Activated naive CD8-positive, alpha-beta T cell (primary cell): ENCODE results near the gene RBBP5.
A peak's percentile ranks its signal among the peaks of the same experiment; 100 is the strongest.

Source experiments
- H3K27ac Mint-ChIP-seq: one replicate; pipeline ENCODE4 v1.8.0; 2021; ENCODE audit warnings: mixed read lengths
- H3K27me3 Mint-ChIP-seq: one replicate; pipeline ENCODE4 v1.8.0; 2021; ENCODE audit warnings: mixed read lengths
- H3K36me3 Mint-ChIP-seq: one replicate; pipeline ENCODE4 v1.8.0; 2021; ENCODE audit warnings: mixed read lengths
- H3K4me1 Mint-ChIP-seq: one replicate; pipeline ENCODE4 v1.8.0; 2021; ENCODE audit warnings: low read depth, mixed read lengths
- H3K4me3 Mint-ChIP-seq: one replicate; pipeline ENCODE4 v1.8.0; 2021; ENCODE audit warnings: mild to moderate bottlenecking, mixed read lengths
- H3K9me3 Mint-ChIP-seq: one replicate; pipeline ENCODE4 v1.8.0; 2021; ENCODE audit warnings: low read depth, mixed read lengths

Gene RBBP5

GRCh38 chr1:205144046-205144720, 22.4 kb upstream of the RBBP5 start:
- H3K36me3 Mint-ChIP-seq, result peaks cover 3% of the 10 kb centered on the region
- no peak overlapping the region for H3K4me3 Mint-ChIP-seq
- no peak overlapping the region for H3K27ac Mint-ChIP-seq
- H3K4me1 Mint-ChIP-seq, result peaks cover 9% of the 10 kb centered on the region
- H3K27me3 Mint-ChIP-seq, result no peaks in the 10 kb centered on the region
- no peaks in the 10 kb centered on the region for H3K9me3 Mint-ChIP-seq

- Mint-ChIP-seq H3K4me3 (no peak overlapping the region), H3K27me3 (no peaks in the 10 kb centered on the region), H3K36me3 (peaks cover 2% of the 10 kb centered on the region), H3K9me3 (no peaks in the 10 kb centered on the region), H3K27ac (peak overlapping the region; percentile 31), H3K4me1 (peaks cover 9% of the 10 kb centered on the region)
Measured at GRCh38 chr1:205142102-205142469, 20.3 kb upstream of the RBBP5 start.

GRCh38 chr1:205141236-205142101, 19.7 kb upstream of the RBBP5 start:
- no peak overlapping the region for H3K4me3 Mint-ChIP-seq
- no peaks in the 10 kb centered on the region for H3K9me3 Mint-ChIP-seq
- H3K4me1 Mint-ChIP-seq, result peaks cover 9% of the 10 kb centered on the region
- H3K36me3 Mint-ChIP-seq, result peaks cover 2% of the 10 kb centered on the region
- no peaks in the 10 kb centered on the region for H3K27me3 Mint-ChIP-seq
- no peak overlapping the region for H3K27ac Mint-ChIP-seq

- Mint-ChIP-seq H3K36me3 (peaks cover 2% of the 10 kb centered on the region), H3K27ac (no peak overlapping the region), H3K4me1 (peaks cover 9% of the 10 kb centered on the region), H3K9me3 (no peaks in the 10 kb centered on the region), H3K27me3 (no peaks in the 10 kb centered on the region), H3K4me3 (no peak overlapping the region)
Measured at GRCh38 chr1:205140113-205140512, 18.3 kb upstream of the RBBP5 start.

- Mint-ChIP-seq H3K4me1 (peaks cover 9% of the 10 kb centered on the region), H3K4me3 (no peak overlapping the region), H3K27me3 (no peaks in the 10 kb centered on the region), H3K27ac (no peak overlapping the region), H3K36me3 (peaks cover 2% of the 10 kb centered on the region), H3K9me3 (no peaks in the 10 kb centered on the region)
Measured at GRCh38 chr1:205137901-205138300, 16.1 kb upstream of the RBBP5 start.

GRCh38 chr1:205133287-205133686, 11.5 kb upstream of the RBBP5 start:
- Mint-ChIP-seq H3K4me3 (no peak overlapping the region), H3K27ac (no peak overlapping the region), H3K36me3 (peaks cover 2% of the 10 kb centered on the region), H3K27me3 (no peaks in the 10 kb centered on the region), H3K4me1 (no peaks in the 10 kb centered on the region), H3K9me3 (no peaks in the 10 kb centered on the region)

- Mint-ChIP-seq H3K27ac (no peak overlapping the region), H3K27me3 (no peaks in the 10 kb centered on the region), H3K36me3 (no peaks in the 10 kb centered on the region), H3K4me3 (no peak overlapping the region), H3K4me1 (no peaks in the 10 kb centered on the region), H3K9me3 (no peaks in the 10 kb centered on the region)
Measured at GRCh38 chr1:205129447-205130029, 7.8 kb upstream of the RBBP5 start.

- Mint-ChIP-seq H3K27me3 (no peaks in the 10 kb centered on the region), H3K4me3 (no peak overlapping the region), H3K4me1 (peaks cover 4% of the 10 kb centered on the region), H3K36me3 (no peaks in the 10 kb centered on the region), H3K9me3 (no peaks in the 10 kb centered on the region), H3K27ac (no peak overlapping the region)
Measured at GRCh38 chr1:205128050-205128449, 6.3 kb upstream of the RBBP5 start.

GRCh38 chr1:205127646-205128045, 5.9 kb upstream of the RBBP5 start:
- Mint-ChIP-seq H3K4me3 (no peak overlapping the region), H3K27me3 (no peaks in the 10 kb centered on the region), H3K4me1 (peaks cover 8% of the 10 kb centered on the region), H3K36me3 (no peaks in the 10 kb centered on the region), H3K27ac (no peak overlapping the region), H3K9me3 (no peaks in the 10 kb centered on the region)

- H3K4me3 Mint-ChIP-seq, result no peak overlapping the region
- no peaks in the 10 kb centered on the region for H3K36me3 Mint-ChIP-seq
- H3K4me1 Mint-ChIP-seq, result peaks cover 30% of the 10 kb centered on the region
- no peak overlapping the region for H3K27ac Mint-ChIP-seq
- no peaks in the 10 kb centered on the region for H3K27me3 Mint-ChIP-seq
- H3K9me3 Mint-ChIP-seq, result no peaks in the 10 kb centered on the region
Measured at GRCh38 chr1:205124726-205125125, 2.9 kb upstream of the RBBP5 start.

GRCh38 chr1:205122489-205122882, 708 bp upstream of the RBBP5 start:
- peak overlapping the region; percentile 97 for H3K4me3 Mint-ChIP-seq
- peak overlapping the region; percentile 99 for H3K27ac Mint-ChIP-seq
- no peaks in the 10 kb centered on the region for H3K27me3 Mint-ChIP-seq
- H3K4me1 Mint-ChIP-seq, result peaks cover 43% of the 10 kb centered on the region
- H3K9me3 Mint-ChIP-seq, result no peaks in the 10 kb centered on the region
- no peaks in the 10 kb centered on the region for H3K36me3 Mint-ChIP-seq

- H3K4me1 Mint-ChIP-seq, result peaks cover 54% of the 10 kb centered on the region
- no peaks in the 10 kb centered on the region for H3K27me3 Mint-ChIP-seq
- H3K36me3 Mint-ChIP-seq, result no peaks in the 10 kb centered on the region
- H3K9me3 Mint-ChIP-seq, result no peaks in the 10 kb centered on the region
- peak overlapping the region; percentile 48 for H3K4me3 Mint-ChIP-seq
- H3K27ac Mint-ChIP-seq, result peak overlapping the region; percentile 61
Measured at GRCh38 chr1:205118752-205119151, 3.0 kb downstream of the RBBP5 start.

- Mint-ChIP-seq H3K9me3 (no peaks in the 10 kb centered on the region), H3K4me3 (no peak overlapping the region), H3K27ac (peak overlapping the region; percentile 81), H3K4me1 (peaks cover 22% of the 10 kb centered on the region), H3K27me3 (no peaks in the 10 kb centered on the region), H3K36me3 (peaks cover 7% of the 10 kb centered on the region)
Measured at GRCh38 chr1:205111354-205111753, 10.4 kb downstream of the RBBP5 start.

- Mint-ChIP-seq H3K27ac (no peak overlapping the region), H3K27me3 (no peaks in the 10 kb centered on the region), H3K9me3 (no peaks in the 10 kb centered on the region), H3K36me3 (peaks cover 10% of the 10 kb centered on the region), H3K4me3 (no peak overlapping the region), H3K4me1 (peaks cover 16% of the 10 kb centered on the region)
Measured at GRCh38 chr1:205109711-205110110, 12.1 kb downstream of the RBBP5 start.

GRCh38 chr1:205109269-205109668, 12.5 kb downstream of the RBBP5 start:
- H3K9me3 Mint-ChIP-seq, result no peaks in the 10 kb centered on the region
- peaks cover 10% of the 10 kb centered on the region for H3K36me3 Mint-ChIP-seq
- peak overlapping the region; percentile 38 for H3K27ac Mint-ChIP-seq
- H3K4me3 Mint-ChIP-seq, result no peak overlapping the region
- no peaks in the 10 kb centered on the region for H3K27me3 Mint-ChIP-seq
- H3K4me1 Mint-ChIP-seq, result peaks cover 16% of the 10 kb centered on the region
